Liver (tissue), 3 donors: ENCODE measurements around the gene RCL1.

Source experiments
- ATF3 ChIP-seq: IDR thresholded peaks from 2 replicates; pipeline ENCODE4 v1.6.1; 2016; ENCODE audit warnings: antibody characterized with exemption
- CTCF ChIP-seq: fragments of 150-350 bp; IDR thresholded peaks from 2 replicates; pipeline ENCODE4 v1.5.1; 2017; ENCODE audit warnings: improper control_type of control experiment, low read depth, low read length; ENCODE audit not compliant: missing input control
- GABPA ChIP-seq, 2 donors: IDR thresholded peaks in 1 of 2; conservative IDR thresholded peaks in 1 of 2; 2 replicates each; pipeline ENCODE4 v1.6.1; 2016; ENCODE audit warnings: antibody characterized with exemption in 2 of 2, mild to moderate bottlenecking in 1 of 2, moderate library complexity in 1 of 2
- HNF4G ChIP-seq: IDR thresholded peaks from 2 replicates; pipeline ENCODE4 v1.6.1; 2016; ENCODE audit warnings: antibody characterized with exemption
- JUND ChIP-seq, 2 donors: IDR thresholded peaks; 2 replicates each; pipeline ENCODE4 v1.6.1; 2016; ENCODE audit warnings: antibody characterized with exemption in 2 of 2
- MAX ChIP-seq: IDR thresholded peaks from 2 replicates; pipeline ENCODE4 v1.6.1; 2016; ENCODE audit warnings: antibody characterized with exemption
- NR2F2 ChIP-seq: IDR thresholded peaks from 2 replicates; pipeline ENCODE4 v1.6.1; 2016; ENCODE audit warnings: antibody characterized with exemption
- RAD21 ChIP-seq, 2 donors: IDR thresholded peaks; 2 replicates each; pipeline ENCODE4 v1.6.1; 2016; ENCODE audit warnings: antibody characterized with exemption in 2 of 2, mild to moderate bottlenecking in 2 of 2
- REST ChIP-seq: IDR thresholded peaks from 2 replicates; pipeline ENCODE4 v1.6.1; 2016; ENCODE audit warnings: antibody characterized with exemption, mild to moderate bottlenecking
- RXRA ChIP-seq, 2 donors: IDR thresholded peaks; 2 replicates each; pipeline ENCODE4 v1.6.1; 2017 to 2018; ENCODE audit warnings: antibody characterized with exemption in 2 of 2, mild to moderate bottlenecking in 1 of 2
- SP1 ChIP-seq: IDR thresholded peaks from 2 replicates; pipeline ENCODE4 v1.6.1; 2018; ENCODE audit warnings: antibody characterized with exemption, mild to moderate bottlenecking
- TAF1 ChIP-seq: conservative IDR thresholded peaks from 2 replicates; pipeline ENCODE4 v1.6.1; 2016; ENCODE audit warnings: antibody characterized with exemption, mild to moderate bottlenecking
- YY1 ChIP-seq: IDR thresholded peaks from 2 replicates; pipeline ENCODE4 v1.6.1; 2016; ENCODE audit warnings: antibody characterized with exemption, mild to moderate bottlenecking
- ZBTB33 ChIP-seq: IDR thresholded peaks from 2 replicates; pipeline ENCODE4 v1.6.1; 2016; ENCODE audit warnings: antibody characterized with exemption
- donor health status: healthy.
- donor health status: healthy.

GRCh38 chr9:4833781-4834560 is 41.2 kb downstream of the RCL1 start:
- no peak for TF ChIP-seq RAD21 (IDR thresholded peaks at IDR 0.05)
- no peak for TF ChIP-seq CTCF
- no peak for TF ChIP-seq TAF1
- no peak for TF ChIP-seq MAX
- TF ChIP-seq YY1, result no peak
- no peak for TF ChIP-seq GABPA (IDR thresholded peaks at IDR 0.05 in 1 of 2, conservative IDR thresholded peaks at IDR 0.05 in 1 of 2)
- no peak for TF ChIP-seq ATF3
- no peak for TF ChIP-seq REST
- TF ChIP-seq ZBTB33, result no peak
- TF ChIP-seq HNF4G, result no peak
- TF ChIP-seq JUND (IDR thresholded peaks at IDR 0.05), result no peak
- TF ChIP-seq RXRA (IDR thresholded peaks at IDR 0.05), result no peak
- TF ChIP-seq NR2F2, result no peak
- no peak for TF ChIP-seq SP1
